HepG2 (cell line): ENCODE results near the gene RRBP1. TPM values are rescaled to one million over a fixed set of nuclear protein-coding genes. Genes with fewer than 3 reads are reported as not detected.

Experiments
- ATF7 ChIP-seq, 2 experiments: fragments of 450-650 bp in 1 of 2; sonication (generic) in 1 of 2; formaldehyde crosslinking in 1 of 2; IDR thresholded peaks; 2 replicates each; pipeline versions ENCODE4 v1.4.0 to v1.6.1; 2016 to 2020; ENCODE audit warnings: antibody characterized with exemption in 1 of 2, mild to moderate bottlenecking in 1 of 2, missing genetic modification reagents in 1 of 2
- CREBL2 ChIP-seq: sonication (generic); formaldehyde crosslinking; IDR thresholded peaks from 2 replicates; pipeline ENCODE4 v1.8.1; 2023; ENCODE audit warnings: missing genetic modification reagents, mild to moderate bottlenecking, borderline replicate concordance
- FIP1L1 ChIP-seq: fragments of 200-400 bp; formaldehyde crosslinking; IDR thresholded peaks from 2 replicates; pipeline ENCODE4 v1.6.1; 2018; ENCODE audit warnings: low read depth, mild to moderate bottlenecking, low read length, moderate library complexity, borderline replicate concordance; ENCODE audit not compliant: insufficient read depth
- IKZF1 ChIP-seq: fragments of 450-650 bp; IDR thresholded peaks from 2 replicates; pipeline ENCODE4 v1.7.1; 2016
- IRF1 ChIP-seq: sonication (generic); formaldehyde crosslinking; IDR thresholded peaks from 2 replicates; pipeline ENCODE4 v1.4.0; 2020; ENCODE audit warnings: low read depth, mild to moderate bottlenecking, missing genetic modification reagents
- KDM2A ChIP-seq: sonication (generic); formaldehyde crosslinking; IDR thresholded peaks from 2 replicates; pipeline ENCODE4 v1.4.0; 2020; ENCODE audit warnings: low read depth, missing genetic modification reagents, borderline replicate concordance
- KLF13 ChIP-seq: sonication (generic); formaldehyde crosslinking; IDR thresholded peaks from 2 replicates; pipeline ENCODE4 v1.4.0; 2020; ENCODE audit warnings: mild to moderate bottlenecking, missing genetic modification reagents
- MBNL3 ChIP-seq: fragments of 250-450 bp; sonication (Bioruptor Pico); conservative IDR thresholded peaks from 2 replicates; pipeline ENCODE4 v1.8.0; 2022; ENCODE audit warnings: mild to moderate bottlenecking, inconsistent platforms
- MTERF4 ChIP-seq: sonication (generic); formaldehyde crosslinking; IDR thresholded peaks from 2 replicates; pipeline ENCODE4 v1.8.0; 2023; ENCODE audit warnings: mild to moderate bottlenecking, missing genetic modification reagents
- SMARCE1 ChIP-seq: fragments of 450-650 bp; IDR thresholded peaks from 2 replicates; pipeline ENCODE4 v1.6.1; 2017; ENCODE audit warnings: borderline replicate concordance
- ZBTB1 ChIP-seq: sonication (generic); formaldehyde crosslinking; IDR thresholded peaks from 2 replicates; pipeline ENCODE4 v1.4.0; 2020; ENCODE audit warnings: missing genetic modification reagents, borderline replicate concordance
- ZC3H4 ChIP-seq: sonication (generic); formaldehyde crosslinking; IDR thresholded peaks from 2 replicates; pipeline ENCODE4 v1.4.0; 2020; ENCODE audit warnings: missing genetic modification reagents, borderline replicate concordance
- ZMAT5 ChIP-seq: sonication (generic); formaldehyde crosslinking; IDR thresholded peaks from 2 replicates; pipeline ENCODE4 v1.5.0; 2020; ENCODE audit warnings: mild to moderate bottlenecking, low read depth, missing genetic modification reagents, borderline replicate concordance
- ZNF17 ChIP-seq: sonication (generic); formaldehyde crosslinking; IDR thresholded peaks from 2 replicates; pipeline ENCODE4 v1.5.0; 2020; ENCODE audit warnings: mild to moderate bottlenecking, missing genetic modification reagents
- ZNF20 ChIP-seq: sonication (generic); formaldehyde crosslinking; IDR thresholded peaks from 2 replicates; pipeline ENCODE4 v1.4.0; 2020; ENCODE audit warnings: mild to moderate bottlenecking, moderate library complexity, missing genetic modification reagents
- ZNF24 ChIP-seq: fragments of 450-650 bp; IDR thresholded peaks from 2 replicates; pipeline ENCODE4 v1.6.1; 2017; ENCODE audit warnings: antibody characterized with exemption, mild to moderate bottlenecking
- ZNF501 ChIP-seq: sonication (generic); formaldehyde crosslinking; IDR thresholded peaks from 2 replicates; pipeline ENCODE4 v1.5.1; 2020; ENCODE audit warnings: mild to moderate bottlenecking, moderate library complexity, missing genetic modification reagents
- ZNF550 ChIP-seq: sonication (generic); formaldehyde crosslinking; IDR thresholded peaks from 2 replicates; pipeline ENCODE4 v1.4.0; 2020; ENCODE audit warnings: mild to moderate bottlenecking, missing genetic modification reagents, borderline replicate concordance
- ZNF563 ChIP-seq: sonication (generic); formaldehyde crosslinking; IDR thresholded peaks from 2 replicates; pipeline ENCODE4 v1.8.0; 2022; ENCODE audit warnings: mild to moderate bottlenecking, moderate library complexity, missing genetic modification reagents
- ZNF605 ChIP-seq: sonication (generic); formaldehyde crosslinking; IDR thresholded peaks from 2 replicates; pipeline ENCODE4 v1.8.0; 2022; ENCODE audit warnings: mild to moderate bottlenecking, missing genetic modification reagents
- ZNF674 ChIP-seq: sonication (generic); formaldehyde crosslinking; IDR thresholded peaks from 2 replicates; pipeline ENCODE4 v1.5.0; 2020; ENCODE audit warnings: low read depth, mild to moderate bottlenecking, missing genetic modification reagents
- ZNF766 ChIP-seq: sonication (generic); formaldehyde crosslinking; IDR thresholded peaks from 2 replicates; pipeline ENCODE4 v1.5.0; 2020; ENCODE audit warnings: missing genetic modification reagents, borderline replicate concordance
- ZNF781 ChIP-seq: sonication (generic); formaldehyde crosslinking; IDR thresholded peaks from 2 replicates; pipeline ENCODE4 v1.5.1; 2020; ENCODE audit warnings: borderline replicate concordance, mild to moderate bottlenecking, missing genetic modification reagents; ENCODE audit errors: not compliant biosample characterization
- ZNF788 ChIP-seq: sonication (generic); formaldehyde crosslinking; IDR thresholded peaks from 2 replicates; pipeline ENCODE4 v1.5.0; 2020; ENCODE audit warnings: mild to moderate bottlenecking, missing genetic modification reagents, borderline replicate concordance
- ZNF878 ChIP-seq: sonication (generic); formaldehyde crosslinking; IDR thresholded peaks from 2 replicates; pipeline ENCODE4 v1.8.1; 2023; ENCODE audit warnings: mild to moderate bottlenecking, missing genetic modification reagents, moderate library complexity
- ZSCAN20 ChIP-seq: sonication (generic); formaldehyde crosslinking; IDR thresholded peaks from 2 replicates; pipeline ENCODE4 v1.4.0; 2020; ENCODE audit warnings: missing genetic modification reagents, mild to moderate bottlenecking, borderline replicate concordance
- polyA plus RNA-seq, 8 experiments: library from polyadenylated mRNA; depleted of rRNA in 3 of 8; stranded (reverse) in 7 of 8; unstranded in 1 of 8; fragments of >200 nt; fragmentation: Illumina TruSeq in 4 of 8; extraction: Trizol in 4 of 8; gene quantifications; 2 replicates each; pipeline versions ENCODE4 v1.2.1 to v1.2.3, GENCODE V29; 2011 to 2016; ENCODE audit warnings: low read depth in 4 of 8, missing spikeins in 1 of 8, mixed read lengths in 1 of 8; ENCODE audit not compliant: insufficient read depth in 1 of 8
- total RNA-seq, 5 experiments: library from RNA; depleted of rRNA; stranded (reverse); fragments of >200 nt; fragmentation: Illumina TruSeq; extraction: Trizol; gene quantifications; 2 replicates each; pipeline ENCODE4 v1.2.3, GENCODE V29; 2016; ENCODE audit warnings: low read depth in 1 of 5
- TF ChIP-seq, protein P1 (sequence below): sonication (generic); formaldehyde crosslinking; IDR thresholded peaks from 2 replicates; pipeline ENCODE4 v1.5.0; 2020; ENCODE audit warnings: missing genetic modification reagents, mild to moderate bottlenecking, borderline replicate concordance

Gene RRBP1
- total and polyA plus RNA-seq, 2 of the 13 experiments (the other 11 are each of a cell fraction or from before 2014, with no cell fraction given): 150 to 222 TPM

DNA sequence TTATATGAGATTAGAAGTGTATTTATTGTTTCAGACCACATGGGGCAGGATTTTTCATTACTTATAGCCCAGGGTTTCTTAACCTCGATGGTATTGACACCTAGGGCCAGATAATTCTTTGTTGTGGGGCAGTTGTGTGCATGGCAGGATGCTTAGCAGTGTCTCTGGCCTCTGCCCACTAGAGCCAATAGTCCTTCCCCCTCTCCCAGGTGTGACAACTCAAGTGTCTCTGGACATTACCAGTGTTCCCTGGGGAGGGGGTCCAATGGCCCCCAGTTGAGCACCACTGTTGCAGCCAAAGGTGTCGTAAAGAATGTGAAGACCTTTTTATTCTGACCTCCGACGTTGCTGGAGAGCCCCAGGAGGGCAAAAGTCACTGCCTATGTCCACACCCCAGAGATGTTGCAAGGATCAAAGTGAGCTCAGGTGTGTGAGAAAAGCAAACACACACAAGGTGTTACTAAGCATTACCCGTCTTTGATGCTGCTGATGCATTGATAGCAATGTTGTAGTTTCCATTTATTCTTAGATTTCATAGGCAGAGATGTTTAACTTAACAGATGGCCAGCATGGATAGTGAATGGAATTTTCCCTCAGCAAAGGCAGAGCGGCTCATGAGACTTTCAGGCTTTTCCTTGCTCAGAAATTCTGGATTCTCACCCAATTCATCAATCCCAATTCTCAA, 39.9 kb upstream of the RRBP1 start (continued):
- no peak for TF ChIP-seq ZNF17 (CRISPR knock-in tag)
- TF ChIP-seq ATF7 (IDR thresholded peaks at IDR 0.05): no peak
- TF ChIP-seq ATF7 (CRISPR knock-in tag; IDR thresholded peaks at IDR 0.05): peak; percentile 89
- TF ChIP-seq SMARCE1: no peak
- no peak for TF ChIP-seq ZNF550 (CRISPR knock-in tag)
- TF ChIP-seq ZNF781 (CRISPR knock-in tag): peak; percentile 92
- 0 out of 2 replicates have a peak, but pooled peaks have one; percentile 26 for TF ChIP-seq ZNF24
- peak; percentile 87 for TF ChIP-seq ZNF501 (CRISPR knock-in tag)
- TF ChIP-seq KLF13 (CRISPR knock-in tag): 0 out of 2 replicates have a peak, but pooled peaks have one; percentile 81
- TF ChIP-seq, protein P1, sequence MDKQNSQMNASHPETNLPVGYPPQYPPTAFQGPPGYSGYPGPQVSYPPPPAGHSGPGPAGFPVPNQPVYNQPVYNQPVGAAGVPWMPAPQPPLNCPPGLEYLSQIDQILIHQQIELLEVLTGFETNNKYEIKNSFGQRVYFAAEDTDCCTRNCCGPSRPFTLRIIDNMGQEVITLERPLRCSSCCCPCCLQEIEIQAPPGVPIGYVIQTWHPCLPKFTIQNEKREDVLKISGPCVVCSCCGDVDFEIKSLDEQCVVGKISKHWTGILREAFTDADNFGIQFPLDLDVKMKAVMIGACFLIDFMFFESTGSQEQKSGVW (CRISPR knock-in tag): no peak
- peak; percentile 96 for TF ChIP-seq ZSCAN20
- 0 out of 2 replicates have a peak, but pooled peaks have one; percentile 65 for TF ChIP-seq IRF1 (CRISPR knock-in tag)
- TF ChIP-seq ZNF20 (CRISPR knock-in tag): 0 out of 2 replicates have a peak, but pooled peaks have one; percentile 34
- TF ChIP-seq KDM2A (CRISPR knock-in tag): peak; percentile 71
- no peak for TF ChIP-seq ZMAT5
- TF ChIP-seq ZNF878 (CRISPR knock-in tag): peak; percentile 82
- peak; percentile 69; the same call in 1 of the 2 replicates for TF ChIP-seq ZC3H4 (CRISPR knock-in tag)
- peak; percentile 94; the same call in 1 of the 2 replicates for TF ChIP-seq ZNF788
- TF ChIP-seq MTERF4 (CRISPR knock-in tag): peak; percentile 63; the same call in 1 of the 2 replicates
- no peak for TF ChIP-seq IKZF1
- TF ChIP-seq ZNF766 (CRISPR knock-in tag): peak; percentile 65; the same call in 1 of the 2 replicates
- TF ChIP-seq ZNF563 (CRISPR knock-in tag): peak; percentile 83
- TF ChIP-seq CREBL2: no peak
- no peak for TF ChIP-seq ZNF674 (CRISPR knock-in tag)
- no peak for TF ChIP-seq MBNL3 (CRISPR knock-in tag)
- no peak for TF ChIP-seq FIP1L1
- no peak for TF ChIP-seq ZBTB1 (CRISPR knock-in tag)
- TF ChIP-seq ZNF605 (CRISPR knock-in tag): peak; percentile 90
